ENCODE measurements around the gene CDH20.

DNA sequence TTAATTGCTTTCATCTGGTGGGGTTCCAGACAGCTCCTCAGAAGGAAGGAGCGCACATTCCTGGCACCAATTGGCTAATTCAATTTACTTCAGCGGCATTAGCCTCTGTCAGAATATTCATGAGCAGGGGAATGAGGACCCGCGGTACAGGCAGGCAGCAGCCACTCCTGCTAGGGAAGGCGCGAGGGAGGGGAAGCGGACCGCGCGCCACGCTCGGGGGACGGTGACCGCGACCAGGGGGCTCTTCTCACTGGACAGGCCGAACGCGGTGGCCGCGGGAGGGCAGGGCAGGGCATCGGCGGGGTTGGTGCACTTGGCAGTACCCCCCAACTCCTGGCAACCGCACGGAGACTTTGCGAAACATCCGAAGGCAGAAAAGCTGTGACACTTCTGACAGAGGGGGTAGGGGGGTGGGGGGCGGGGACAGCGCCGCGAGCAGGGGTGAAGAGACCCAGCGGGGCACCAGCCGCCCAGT, at the start of gene CDH20:
- TF ChIP-seq CTCF (IDR thresholded peaks at IDR 0.05 in 8 of 11, conservative IDR thresholded peaks at IDR 0.05 in 3 of 11) (no peak), POLR2A (IDR thresholded peaks at IDR 0.05) (no peak), POLR2AphosphoS5 (IDR thresholded peaks at IDR 0.05) (no peak)
